Memory B cell (primary cell): ENCODE measurements around the gene MRGPRX3.
"Not testable (repeated sequence)": the region's sequence is repeated elsewhere in the genome, so short reads cannot be mapped to it uniquely, and the experiment has no call there.

Experiments
- ATAC-seq: fragments of 150-1000 bp; cut with Tn5 transposase; 2 replicates; pipeline ENCODE4 v1.10.0; 2021; ENCODE audit warnings: low read depth, mild to moderate bottlenecking, moderate library complexity
- DNase-seq, 2 donors: peaks; one replicate each; pipeline ENCODE4 v3.0.0; 2022; ENCODE audit warnings: low spot score in 2 of 2
- H3K27ac Mint-ChIP-seq: one replicate; pipeline ENCODE4 v1.8.0; 2022; ENCODE audit warnings: mild to moderate bottlenecking, moderate library complexity, mixed read lengths
- H3K27me3 Mint-ChIP-seq: one replicate; pipeline ENCODE4 v1.8.0; 2022; ENCODE audit warnings: mixed read lengths
- H3K36me3 Mint-ChIP-seq: one replicate; pipeline ENCODE4 v1.8.0; 2022; ENCODE audit warnings: mild to moderate bottlenecking, mixed read lengths
- H3K4me1 Mint-ChIP-seq: one replicate; pipeline ENCODE4 v1.8.0; 2022; ENCODE audit warnings: mixed read lengths
- H3K4me3 Mint-ChIP-seq: one replicate; pipeline ENCODE4 v1.8.0; 2022; ENCODE audit warnings: mild to moderate bottlenecking, moderate library complexity, mixed read lengths
- H3K9me3 Mint-ChIP-seq: one replicate; pipeline ENCODE4 v1.8.0; 2022; ENCODE audit warnings: mixed read lengths

The MRGPRX3 gene

GRCh38 chr11:18132341-18132740, at the start of gene MRGPRX3:
MRGPRX3 (plus strand) TSS chr11:18132571; CDS start chr11:18137203, 4,632 bp downstream.
- Mint-ChIP-seq H3K9me3 (no peaks in the 10 kb centered on the region), H3K4me3 (no peak within 1 kb of the TSS), H3K27ac (no peak within 1 kb of the TSS), H3K36me3 (no peaks in the 10 kb centered on the region), H3K4me1 (no peaks in the 10 kb centered on the region), H3K27me3 (peaks cover 16% of the 10 kb centered on the region)
- DNase-seq (no peak), ATAC-seq (no peak)

- ATAC-seq (no peak), DNase-seq (no peak)
- no peak overlapping the region for H3K4me3 Mint-ChIP-seq
- H3K4me1 Mint-ChIP-seq = no peaks in the 10 kb centered on the region
- peaks cover 34% of the 10 kb centered on the region for H3K36me3 Mint-ChIP-seq
- no peaks in the 10 kb centered on the region for H3K27me3 Mint-ChIP-seq
- no peaks in the 10 kb centered on the region for H3K9me3 Mint-ChIP-seq
- H3K27ac Mint-ChIP-seq = no peak overlapping the region
Measured at GRCh38 chr11:18088366-18088765, 44.0 kb upstream of the MRGPRX3 start.

GRCh38 chr11:18088966-18089365, 43.4 kb upstream of the MRGPRX3 start:
- Mint-ChIP-seq H3K27ac (no peak overlapping the region), H3K27me3 (no peaks in the 10 kb centered on the region), H3K36me3 (peaks cover 38% of the 10 kb centered on the region), H3K9me3 (no peaks in the 10 kb centered on the region), H3K4me3 (no peak overlapping the region), H3K4me1 (no peaks in the 10 kb centered on the region)
- ATAC-seq = no peak
- no peak for DNase-seq

- H3K9me3 Mint-ChIP-seq = no peaks in the 10 kb centered on the region
- ATAC-seq (no peak), DNase-seq (no peak)
- H3K4me1 Mint-ChIP-seq = peaks cover 3% of the 10 kb centered on the region
- H3K36me3 Mint-ChIP-seq = peaks cover 43% of the 10 kb centered on the region
- H3K27me3 Mint-ChIP-seq = no peaks in the 10 kb centered on the region
- no peak overlapping the region for H3K4me3 Mint-ChIP-seq
- no peak overlapping the region for H3K27ac Mint-ChIP-seq
Measured at GRCh38 chr11:18091731-18092130, 40.6 kb upstream of the MRGPRX3 start.

GRCh38 chr11:18093959-18094358, 38.4 kb upstream of the MRGPRX3 start:
- no peak for DNase-seq
- Mint-ChIP-seq H3K4me3 (no peak overlapping the region), H3K36me3 (peaks cover 36% of the 10 kb centered on the region), H3K9me3 (no peaks in the 10 kb centered on the region), H3K4me1 (peaks cover 3% of the 10 kb centered on the region), H3K27me3 (no peaks in the 10 kb centered on the region), H3K27ac (no peak overlapping the region)
- no peak for ATAC-seq

- DNase-seq = no peak
- Mint-ChIP-seq H3K27me3 (no peaks in the 10 kb centered on the region), H3K27ac (peak overlapping the region; percentile 86), H3K36me3 (peaks cover 29% of the 10 kb centered on the region), H3K9me3 (no peaks in the 10 kb centered on the region), H3K4me3 (no peak overlapping the region), H3K4me1 (peaks cover 19% of the 10 kb centered on the region)
- ATAC-seq = peak; percentile 22
Measured at GRCh38 chr11:18100926-18101656, 31.3 kb upstream of the MRGPRX3 start.

GRCh38 chr11:18105086-18105801, 27.1 kb upstream of the MRGPRX3 start:
- no peaks in the 10 kb centered on the region for H3K27me3 Mint-ChIP-seq

GRCh38 chr11:18105802-18106574, 26.4 kb upstream of the MRGPRX3 start, which contains the start of gene SAAL1:
SAAL1 (minus strand) TSS chr11:18106082; CDS start chr11:18106041, 41 bp downstream.
- Mint-ChIP-seq H3K27ac (peak within 1 kb of the TSS; percentile 89), H3K27me3 (peaks cover 4% of the 10 kb centered on the region), H3K4me1 (peaks cover 14% of the 10 kb centered on the region), H3K36me3 (peaks cover 19% of the 10 kb centered on the region), H3K9me3 (no peaks in the 10 kb centered on the region), H3K4me3 (peak within 1 kb of the TSS; percentile 94)
- peak; percentile 97 for ATAC-seq
- peak; percentile 89 to 94 for DNase-seq

More at GRCh38 chr11:18105086-18105801, 27.1 kb upstream of the MRGPRX3 start:
- DNase-seq (no peak), ATAC-seq (no peak)
- Mint-ChIP-seq H3K9me3 (no peaks in the 10 kb centered on the region), H3K4me3 (peak overlapping the region; percentile 94), H3K36me3 (peaks cover 21% of the 10 kb centered on the region), H3K27ac (peak overlapping the region; percentile 89), H3K4me1 (peaks cover 16% of the 10 kb centered on the region)

- H3K9me3 Mint-ChIP-seq = no peaks in the 10 kb centered on the region
- H3K27me3 Mint-ChIP-seq = peaks cover 4% of the 10 kb centered on the region
- ATAC-seq (no peak), DNase-seq (no peak)
- H3K4me3 Mint-ChIP-seq = peak overlapping the region; percentile 4
- peaks cover 12% of the 10 kb centered on the region for H3K36me3 Mint-ChIP-seq
- H3K27ac Mint-ChIP-seq = no peak overlapping the region
- H3K4me1 Mint-ChIP-seq = peaks cover 8% of the 10 kb centered on the region
Measured at GRCh38 chr11:18106688-18107087, 25.7 kb upstream of the MRGPRX3 start.

GRCh38 chr11:18108254-18108653, 24.1 kb upstream of the MRGPRX3 start:
- H3K36me3 Mint-ChIP-seq = no peaks in the 10 kb centered on the region
- H3K27me3 Mint-ChIP-seq = peaks cover 4% of the 10 kb centered on the region
- H3K4me1 Mint-ChIP-seq = peaks cover 8% of the 10 kb centered on the region
- no peak overlapping the region for H3K4me3 Mint-ChIP-seq
- no peak for ATAC-seq
- no peak overlapping the region for H3K27ac Mint-ChIP-seq
- no peak for DNase-seq
- H3K9me3 Mint-ChIP-seq = no peaks in the 10 kb centered on the region

GRCh38 chr11:18111005-18111404, 21.4 kb upstream of the MRGPRX3 start:
- Mint-ChIP-seq H3K9me3 (no peaks in the 10 kb centered on the region), H3K27me3 (peaks cover 13% of the 10 kb centered on the region), H3K36me3 (no peaks in the 10 kb centered on the region), H3K27ac (no peak overlapping the region), H3K4me1 (peaks cover 11% of the 10 kb centered on the region), H3K4me3 (no peak overlapping the region)
- ATAC-seq (no peak), DNase-seq (no peak)

- ATAC-seq = peak; percentile 96
Measured at GRCh38 chr11:18115360-18116127, 16.8 kb upstream of the MRGPRX3 start.

GRCh38 chr11:18121331-18121828, 11.0 kb upstream of the MRGPRX3 start:
- H3K27ac Mint-ChIP-seq, H3K4me1 Mint-ChIP-seq, DNase-seq, H3K36me3 Mint-ChIP-seq, H3K27me3 Mint-ChIP-seq, H3K4me3 Mint-ChIP-seq, ATAC-seq, H3K9me3 Mint-ChIP-seq: not testable (repeated sequence)

More at GRCh38 chr11:18115360-18116127, 16.8 kb upstream of the MRGPRX3 start:
- H3K9me3 Mint-ChIP-seq = no peaks in the 10 kb centered on the region
- H3K27ac Mint-ChIP-seq = peak overlapping the region; percentile 12
- peaks cover 10% of the 10 kb centered on the region for H3K4me1 Mint-ChIP-seq
- peaks cover 11% of the 10 kb centered on the region for H3K27me3 Mint-ChIP-seq
- no peaks in the 10 kb centered on the region for H3K36me3 Mint-ChIP-seq
- DNase-seq = peak; percentile 66 to 77
- H3K4me3 Mint-ChIP-seq = no peak overlapping the region
